Inferior parietal cortex (tissue), 1 donor: ENCODE results near the gene LPAR1.
"Not testable (repeated sequence)": the region's sequence is repeated elsewhere in the genome, so short reads cannot be mapped to it uniquely, and the experiment has no call there.

Experiments
- DNase-seq: peaks from one replicate; pipeline ENCODE4 v3.0.0-alpha.2; 2016; ENCODE audit errors: extremely low spot score

LPAR1 gene

GRCh38 chr9:111038331-111039230 is at the start of gene LPAR1:
Gene LPAR1 (minus strand): TSS chr9:111038470. CDS start chr9:110972117, 66,353 bp downstream.
- no peak for DNase-seq

GRCh38 chr9:111078391-111079038 is 40.2 kb upstream of the LPAR1 start:
- DNase-seq: no peak

DNA sequence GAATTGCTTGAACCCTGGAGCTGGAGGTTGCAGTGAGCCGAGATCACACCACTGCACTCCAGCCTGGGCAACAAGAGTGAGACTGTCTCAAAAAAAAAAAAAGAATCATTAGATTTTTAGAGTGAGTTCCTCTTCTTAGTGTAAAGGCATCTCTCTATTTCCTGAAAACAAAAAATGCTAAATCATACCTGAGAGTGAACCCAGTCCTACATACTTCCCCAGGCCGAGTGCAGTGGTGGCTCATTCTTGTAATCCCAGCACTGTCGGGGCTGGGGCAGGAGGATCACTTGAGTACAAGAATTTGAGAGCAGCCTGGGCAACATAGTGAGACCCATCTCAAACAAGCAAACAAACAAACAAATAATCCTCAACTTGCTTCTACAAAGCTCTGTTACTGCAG is 38.2 kb upstream of the LPAR1 start:
- DNase-seq: no peak

DNA sequence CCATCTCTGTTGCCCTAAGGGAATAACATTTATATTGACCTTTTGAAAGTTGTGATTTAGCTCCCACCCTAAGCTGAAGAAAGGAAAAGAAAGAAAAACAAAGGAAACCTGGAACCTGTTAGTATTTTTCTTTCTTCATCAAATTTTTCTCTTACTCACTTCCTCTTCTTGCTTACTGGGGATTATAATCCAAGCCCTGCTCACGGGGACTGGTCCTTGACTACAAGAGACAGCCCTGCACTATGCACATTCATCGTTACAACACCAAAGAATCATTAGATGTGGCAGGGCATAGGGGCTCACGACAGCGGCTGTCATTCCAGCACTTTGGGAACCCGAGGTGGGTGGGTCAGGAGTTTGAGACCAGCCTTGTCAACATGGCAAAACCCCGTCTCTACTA is 37.8 kb upstream of the LPAR1 start:
- DNase-seq: no peak

GRCh38 chr9:111074395-111074794 is 36.1 kb upstream of the LPAR1 start:
- no peak for DNase-seq

DNA sequence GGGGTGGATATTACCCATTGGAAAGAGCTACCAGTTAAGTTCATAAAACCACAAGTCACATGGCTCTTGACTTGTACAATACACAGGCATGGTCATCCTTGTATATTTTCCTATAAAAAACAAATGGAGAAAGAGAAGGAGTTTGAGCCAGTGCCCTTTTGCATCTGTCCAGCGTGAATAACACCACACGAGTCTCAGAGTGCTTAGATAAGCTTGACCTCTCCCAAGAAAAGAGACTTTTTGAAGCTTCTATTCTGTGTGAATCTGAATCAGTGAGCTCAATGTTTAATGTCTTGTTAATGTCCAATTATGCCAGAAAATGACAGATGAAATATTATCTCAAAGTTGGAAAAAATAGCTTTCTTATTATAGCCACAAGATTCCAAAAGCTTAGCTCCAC is 30.9 kb upstream of the LPAR1 start:
- DNase-seq: no peak

DNA sequence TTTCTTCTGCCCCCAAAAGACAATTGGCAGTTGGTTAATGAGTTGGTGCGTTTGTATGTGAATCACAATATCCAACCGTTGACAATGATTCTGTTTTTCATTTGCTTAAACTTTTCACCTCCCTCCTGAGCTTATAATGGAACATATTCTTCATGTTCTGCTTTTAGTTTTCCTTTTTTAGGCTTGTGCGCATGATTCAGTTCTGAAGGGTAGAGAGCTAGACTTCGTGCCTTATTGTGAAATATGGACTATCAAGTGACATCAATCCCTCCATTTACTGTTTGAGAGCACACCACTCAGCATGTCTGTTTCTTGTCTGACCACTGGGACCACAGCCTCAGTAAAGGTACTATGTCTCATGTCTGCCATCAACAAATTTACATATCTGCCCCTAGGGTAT is 30.5 kb upstream of the LPAR1 start:
- no peak for DNase-seq

GRCh38 chr9:111068383-111068730 is 30.1 kb upstream of the LPAR1 start:
- DNase-seq: no peak

GRCh38 chr9:111066468-111066867 is 28.2 kb upstream of the LPAR1 start:
- DNase-seq: no peak

DNA sequence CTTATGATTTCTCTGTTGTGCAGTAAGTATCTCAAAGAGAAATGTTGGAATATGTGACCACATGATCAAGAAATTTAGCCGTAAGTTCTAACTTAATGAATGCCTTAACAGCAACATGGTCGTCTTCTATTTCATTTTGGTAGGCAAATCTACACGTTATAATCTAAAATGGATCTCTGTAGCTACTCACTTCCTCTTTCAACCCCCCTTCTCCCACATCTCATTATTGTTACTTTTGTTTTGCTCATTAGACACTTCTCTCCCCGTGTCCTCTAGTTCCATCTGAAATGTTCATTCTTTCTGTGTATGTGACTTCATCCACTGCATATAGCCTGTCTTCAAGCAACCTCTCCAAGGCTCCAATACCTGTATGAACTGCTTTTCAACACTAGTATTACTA is 27.1 kb upstream of the LPAR1 start:
- no peak for DNase-seq

DNA sequence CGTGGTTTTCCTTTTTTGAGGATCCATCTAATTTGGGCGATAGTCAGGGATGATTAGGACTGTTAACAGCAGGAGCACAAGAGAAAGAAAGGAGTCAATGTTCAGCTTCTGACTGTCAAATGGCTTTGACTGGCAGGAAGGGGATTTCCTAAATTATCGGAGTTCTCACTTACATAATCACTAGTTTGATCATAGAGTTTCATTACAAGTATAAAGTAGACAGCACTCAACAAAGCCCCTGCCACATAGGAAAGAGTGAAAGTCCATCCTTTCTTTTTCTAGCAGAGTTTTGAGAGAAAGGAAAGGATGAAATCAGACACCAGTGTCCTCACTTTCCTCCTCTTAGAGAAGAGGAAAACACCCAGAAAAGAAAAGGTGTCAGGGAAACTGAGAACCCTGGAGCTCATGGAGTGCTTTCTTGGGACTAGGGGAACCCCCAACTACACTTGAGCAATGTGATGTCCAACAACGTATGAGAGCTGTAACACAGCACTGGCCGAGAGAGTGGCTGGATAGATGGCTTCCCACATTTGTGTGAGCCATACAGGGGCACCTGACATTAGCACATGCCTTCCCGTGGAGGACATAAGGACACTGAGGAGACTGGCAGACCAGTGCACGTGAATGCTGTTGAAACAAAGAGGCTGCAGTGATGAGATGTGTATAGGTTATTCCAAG is 26.0 kb upstream of the LPAR1 start:
- no peak for DNase-seq

- no peak for DNase-seq
Measured at GRCh38 chr9:111063332-111063731, 25.1 kb upstream of the LPAR1 start.

DNA sequence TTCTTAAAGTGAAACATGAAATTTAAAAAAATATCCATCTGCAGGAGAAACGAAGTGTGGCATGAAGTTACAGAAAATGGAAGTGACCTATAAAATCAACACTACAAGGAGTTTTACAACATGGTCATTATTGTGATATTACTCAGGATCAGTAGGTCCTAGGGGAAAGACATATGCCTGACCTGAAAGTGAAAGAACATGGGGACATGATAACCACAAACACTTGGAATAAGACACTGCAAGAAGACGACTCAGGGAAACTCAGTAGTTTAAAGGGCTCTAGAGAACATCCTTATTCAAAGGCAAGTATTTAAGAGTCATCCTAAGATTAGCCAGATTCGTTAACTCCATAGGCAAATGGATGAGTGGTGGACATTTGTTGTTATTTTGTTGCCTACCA is 19.9 kb upstream of the LPAR1 start:
- DNase-seq: no peak

GRCh38 chr9:111056538-111056937 is 18.3 kb upstream of the LPAR1 start:
- no peak for DNase-seq

DNA sequence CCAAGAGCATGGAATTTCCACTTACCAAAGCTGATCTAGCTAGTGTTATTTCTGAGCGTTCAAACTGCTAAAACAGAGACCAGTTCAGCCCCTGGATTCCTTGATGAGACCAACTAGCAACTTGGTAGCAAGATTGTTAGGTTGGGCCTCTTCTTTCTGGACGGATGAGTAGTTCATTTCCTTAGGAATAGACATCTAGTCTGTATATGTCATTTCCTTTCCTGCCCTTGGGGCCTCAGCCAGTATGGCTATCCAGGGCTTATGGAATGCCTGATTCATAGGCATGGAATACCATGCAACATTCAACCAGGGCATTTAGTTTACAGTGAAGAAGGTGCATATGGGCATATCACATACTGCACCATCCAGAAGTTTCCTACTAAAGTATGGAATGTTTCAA is 14.5 kb upstream of the LPAR1 start:
- DNase-seq: no peak

- no peak for DNase-seq
Measured at GRCh38 chr9:111051400-111051799, 13.1 kb upstream of the LPAR1 start.

GRCh38 chr9:111050819-111051218 is 12.5 kb upstream of the LPAR1 start:
- no peak for DNase-seq

GRCh38 chr9:111047287-111047686 is 9.0 kb upstream of the LPAR1 start:
- DNase-seq: not testable (repeated sequence)

DNA sequence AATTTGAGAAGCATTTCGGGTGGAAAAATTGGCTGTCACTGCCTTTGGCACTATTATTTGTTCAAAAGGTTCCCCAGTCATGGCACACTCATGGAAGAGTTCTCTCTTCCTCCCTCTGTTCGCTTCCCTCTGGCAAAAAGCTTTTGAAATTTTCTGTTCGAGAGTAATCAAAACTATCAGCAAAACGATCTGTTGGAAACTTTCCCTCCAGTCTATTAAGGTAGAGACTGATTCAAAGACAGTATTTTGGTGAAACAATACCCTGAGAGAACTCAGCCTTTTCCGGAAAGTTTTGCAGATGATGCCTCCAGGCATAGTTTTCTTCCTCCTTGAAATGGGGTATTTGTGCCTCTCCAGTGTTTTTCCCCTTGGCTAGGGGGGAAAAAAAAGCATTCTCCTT is 3.6 kb upstream of the LPAR1 start:
- no peak for DNase-seq

DNA sequence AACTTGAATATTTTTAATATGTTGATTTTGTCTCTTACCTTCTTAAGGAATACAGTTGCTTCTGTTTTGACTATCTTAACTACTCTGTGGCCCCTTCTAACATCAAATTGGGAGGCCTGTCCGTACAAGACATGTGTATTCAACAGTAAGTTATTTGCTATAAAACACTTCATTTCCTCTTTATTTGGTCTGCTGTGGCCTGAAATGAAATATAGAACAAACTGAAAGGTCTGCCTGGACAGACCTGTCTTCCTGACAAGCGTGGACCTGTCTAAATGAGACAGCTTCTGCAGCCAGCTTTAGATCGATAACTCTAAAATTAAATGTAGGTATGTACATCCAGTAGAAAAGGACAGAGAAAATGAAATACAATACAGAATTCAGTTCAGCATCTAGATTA is 2.2 kb upstream of the LPAR1 start:
- DNase-seq: no peak

DNA sequence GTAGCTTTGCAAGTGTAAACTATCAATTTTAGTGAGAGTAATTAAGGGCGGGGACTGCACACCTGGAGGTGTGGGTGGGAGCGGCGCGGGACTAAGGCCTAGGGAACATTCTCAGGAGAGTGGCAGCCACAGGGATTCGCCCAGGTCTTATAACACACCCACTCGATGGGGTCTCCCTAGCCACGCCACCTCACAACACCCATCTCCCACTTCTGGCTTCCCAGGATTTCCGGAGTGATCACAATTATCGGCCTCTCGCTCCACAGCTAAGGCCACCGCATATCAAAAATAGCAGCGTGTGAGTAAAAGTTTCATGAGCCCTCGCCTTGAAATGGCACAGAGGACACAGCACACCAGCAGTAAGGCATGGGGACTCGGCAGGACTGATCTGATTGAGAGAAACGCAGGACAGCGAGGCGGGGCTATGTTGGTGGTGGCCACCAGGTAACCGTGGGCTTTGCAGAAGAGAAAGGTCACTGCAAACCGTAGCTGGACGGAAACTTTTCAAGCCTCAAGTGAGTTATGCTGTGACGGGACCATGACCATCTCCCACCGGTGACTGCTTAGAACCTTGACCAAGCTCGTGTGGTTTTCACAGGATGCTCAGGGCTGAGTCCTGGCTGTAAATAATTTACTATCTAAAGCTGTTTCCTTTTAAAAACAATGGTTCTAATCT is 1.1 kb upstream of the LPAR1 start:
- DNase-seq: no peak

- DNase-seq: no peak
Measured at GRCh38 chr9:111037708-111038330, 451 bp downstream of the LPAR1 start.
